ENCODE measurements around the gene ZNF441.

DNA sequence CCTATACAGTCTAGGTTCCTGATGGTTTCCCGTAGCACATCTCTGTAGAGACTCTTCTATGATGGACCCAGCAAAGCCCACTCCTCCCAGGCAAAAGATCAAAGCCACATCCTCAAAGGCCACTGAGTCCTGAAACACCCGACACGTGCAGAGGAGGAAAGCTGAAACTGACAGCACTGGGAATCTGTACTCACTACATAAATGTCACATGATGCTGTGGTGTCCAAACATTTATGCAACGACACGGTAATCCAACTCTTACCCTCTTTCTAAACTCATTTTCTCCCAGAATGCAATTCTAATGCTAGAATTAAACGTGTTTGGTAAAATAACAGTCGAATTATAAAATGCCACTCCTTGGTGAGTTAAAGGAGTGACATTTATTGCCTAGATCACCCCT, 7.0 kb upstream of the ZNF441 start:
- TF ChIP-seq, protein P1, sequence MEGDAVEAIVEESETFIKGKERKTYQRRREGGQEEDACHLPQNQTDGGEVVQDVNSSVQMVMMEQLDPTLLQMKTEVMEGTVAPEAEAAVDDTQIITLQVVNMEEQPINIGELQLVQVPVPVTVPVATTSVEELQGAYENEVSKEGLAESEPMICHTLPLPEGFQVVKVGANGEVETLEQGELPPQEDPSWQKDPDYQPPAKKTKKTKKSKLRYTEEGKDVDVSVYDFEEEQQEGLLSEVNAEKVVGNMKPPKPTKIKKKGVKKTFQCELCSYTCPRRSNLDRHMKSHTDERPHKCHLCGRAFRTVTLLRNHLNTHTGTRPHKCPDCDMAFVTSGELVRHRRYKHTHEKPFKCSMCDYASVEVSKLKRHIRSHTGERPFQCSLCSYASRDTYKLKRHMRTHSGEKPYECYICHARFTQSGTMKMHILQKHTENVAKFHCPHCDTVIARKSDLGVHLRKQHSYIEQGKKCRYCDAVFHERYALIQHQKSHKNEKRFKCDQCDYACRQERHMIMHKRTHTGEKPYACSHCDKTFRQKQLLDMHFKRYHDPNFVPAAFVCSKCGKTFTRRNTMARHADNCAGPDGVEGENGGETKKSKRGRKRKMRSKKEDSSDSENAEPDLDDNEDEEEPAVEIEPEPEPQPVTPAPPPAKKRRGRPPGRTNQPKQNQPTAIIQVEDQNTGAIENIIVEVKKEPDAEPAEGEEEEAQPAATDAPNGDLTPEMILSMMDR (IDR thresholded peaks at IDR 0.05) = no peak
- TF ChIP-seq POLR2A (IDR thresholded peaks at IDR 0.05) = no peak

Measured in adrenal gland (tissue), 5 donors.